ENCODE measurements around the gene ZIC2. TPM values are rescaled to one million over a fixed set of nuclear protein-coding genes. Genes with fewer than 3 reads are reported as not detected.

Gene ZIC2
- total and polyA plus RNA-seq, 9 donors: 0.11 to 0.13 TPM; not detected in 7

GRCh38 chr13:99986741-99987140, 5.2 kb downstream of the ZIC2 start:
- Histone ChIP-seq H3K9me3 (replicated peaks; ENCODE audit: control insufficient read depth, low read depth, low read length) (no peaks in the 10 kb centered on the region), H3K36me3 (ENCODE audit: control insufficient read depth, insufficient read depth, low read length) (no peaks in the 10 kb centered on the region), H3K27me3 (ENCODE audit: control insufficient read depth, insufficient read depth, low read length) (peaks cover 95% of the 10 kb centered on the region), H3K4me3 (ENCODE audit: low read length) (no peak overlapping the region), H3K27ac (ENCODE audit: low read length) (no peak overlapping the region), H3K4me1 (ENCODE audit: control insufficient read depth, insufficient read depth, low read length) (peaks cover 11% of the 10 kb centered on the region)
- 38% methylated on average over 2 of the region's 8 CpGs for WGBS (ENCODE audit: insufficient coverage)
- peak; percentile 5 for DNase-seq

- Histone ChIP-seq H3K36me3 (ENCODE audit: control insufficient read depth, insufficient read depth, low read length) (no peaks in the 10 kb centered on the region), H3K9me3 (replicated peaks; ENCODE audit: control insufficient read depth, low read depth, low read length) (no peaks in the 10 kb centered on the region), H3K27ac (ENCODE audit: low read length) (no peak overlapping the region), H3K4me1 (ENCODE audit: control insufficient read depth, insufficient read depth, low read length) (peaks cover 8% of the 10 kb centered on the region), H3K4me3 (ENCODE audit: low read length) (no peak overlapping the region), H3K27me3 (ENCODE audit: control insufficient read depth, insufficient read depth, low read length) (peaks cover 98% of the 10 kb centered on the region)
- no peak for DNase-seq
- 3% methylated on average over 3 of the region's 20 CpGs for WGBS (ENCODE audit: insufficient coverage)
Measured at GRCh38 chr13:99987154-99988019, 5.8 kb downstream of the ZIC2 start.

- H3K27ac ChIP-seq (ENCODE audit: low read length): no peak overlapping the region
- H3K9me3 ChIP-seq (replicated peaks; ENCODE audit: control insufficient read depth, low read depth, low read length): no peaks in the 10 kb centered on the region
- 4% methylated on average over 24 of the region's 43 CpGs for WGBS (ENCODE audit: insufficient coverage)
- no peak overlapping the region for H3K4me3 ChIP-seq (ENCODE audit: low read length)
- no peaks in the 10 kb centered on the region for H3K36me3 ChIP-seq (ENCODE audit: control insufficient read depth, insufficient read depth, low read length)
- H3K4me1 ChIP-seq (ENCODE audit: control insufficient read depth, insufficient read depth, low read length): peaks cover 4% of the 10 kb centered on the region
- no peak for DNase-seq
- peaks cover 90% of the 10 kb centered on the region for H3K27me3 ChIP-seq (ENCODE audit: control insufficient read depth, insufficient read depth, low read length)
Measured at GRCh38 chr13:99988529-99989275, 7.1 kb downstream of the ZIC2 start.

DNA sequence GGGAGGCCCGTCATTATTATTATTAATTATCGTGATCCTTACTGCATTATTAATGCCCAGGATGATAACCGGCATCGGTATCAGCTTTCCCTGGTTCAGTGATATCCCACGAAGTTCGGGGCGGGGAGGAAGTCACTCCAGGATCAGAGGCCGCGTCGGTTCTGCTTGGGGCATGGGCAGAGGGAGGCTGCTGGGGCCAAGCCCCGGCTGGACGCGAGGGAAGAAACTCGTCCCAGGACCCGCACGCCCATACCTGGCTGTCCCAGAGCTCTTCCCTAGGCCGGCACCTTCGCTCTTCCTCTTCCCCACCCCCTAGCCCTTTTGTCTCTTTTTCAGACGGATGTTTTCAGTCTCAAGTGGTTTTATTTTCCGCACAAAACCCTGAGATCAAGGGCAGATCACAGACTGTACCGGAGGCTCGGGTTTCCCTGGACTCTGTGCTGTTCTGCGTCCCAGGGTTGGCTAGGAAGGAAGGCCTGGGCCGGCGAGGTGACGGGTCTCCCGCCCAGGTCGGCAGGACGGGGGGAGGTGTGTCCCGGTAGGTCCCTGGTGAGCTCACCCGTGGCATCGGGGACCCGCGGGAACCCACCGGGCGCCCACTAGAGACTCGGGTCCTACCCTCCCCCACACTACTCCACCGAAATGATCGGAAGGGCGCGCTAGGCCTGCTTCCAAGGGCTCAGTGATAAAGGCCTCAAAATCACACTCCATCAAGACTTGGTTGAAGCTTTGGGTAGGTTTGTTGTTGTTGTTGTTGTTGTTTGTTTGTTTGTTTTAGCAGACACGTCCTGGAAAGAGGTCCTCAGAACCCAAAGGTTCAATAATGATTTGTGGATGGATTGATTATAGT, 7.9 kb downstream of the ZIC2 start:
- Histone ChIP-seq H3K27ac (ENCODE audit: low read length) (no peak overlapping the region), H3K9me3 (replicated peaks; ENCODE audit: control insufficient read depth, low read depth, low read length) (no peaks in the 10 kb centered on the region), H3K36me3 (ENCODE audit: control insufficient read depth, insufficient read depth, low read length) (no peaks in the 10 kb centered on the region), H3K27me3 (ENCODE audit: control insufficient read depth, insufficient read depth, low read length) (peaks cover 86% of the 10 kb centered on the region), H3K4me1 (ENCODE audit: control insufficient read depth, insufficient read depth, low read length) (peaks cover 4% of the 10 kb centered on the region), H3K4me3 (ENCODE audit: low read length) (no peak overlapping the region)
- peak; percentile 4 for DNase-seq
- WGBS (ENCODE audit: insufficient coverage): 7% methylated on average over 23 of the region's 42 CpGs

GRCh38 chr13:99990126-99990977, 8.8 kb downstream of the ZIC2 start:
- Histone ChIP-seq H3K9me3 (replicated peaks; ENCODE audit: control insufficient read depth, low read depth, low read length) (no peaks in the 10 kb centered on the region), H3K27ac (ENCODE audit: low read length) (no peak overlapping the region), H3K36me3 (ENCODE audit: control insufficient read depth, insufficient read depth, low read length) (no peaks in the 10 kb centered on the region), H3K27me3 (ENCODE audit: control insufficient read depth, insufficient read depth, low read length) (peaks cover 80% of the 10 kb centered on the region), H3K4me3 (ENCODE audit: low read length) (no peak overlapping the region), H3K4me1 (ENCODE audit: control insufficient read depth, insufficient read depth, low read length) (peaks cover 4% of the 10 kb centered on the region)
- 11% methylated on average over 20 of the region's 42 CpGs for WGBS (ENCODE audit: insufficient coverage)
- peak; percentile 1 for DNase-seq

DNA sequence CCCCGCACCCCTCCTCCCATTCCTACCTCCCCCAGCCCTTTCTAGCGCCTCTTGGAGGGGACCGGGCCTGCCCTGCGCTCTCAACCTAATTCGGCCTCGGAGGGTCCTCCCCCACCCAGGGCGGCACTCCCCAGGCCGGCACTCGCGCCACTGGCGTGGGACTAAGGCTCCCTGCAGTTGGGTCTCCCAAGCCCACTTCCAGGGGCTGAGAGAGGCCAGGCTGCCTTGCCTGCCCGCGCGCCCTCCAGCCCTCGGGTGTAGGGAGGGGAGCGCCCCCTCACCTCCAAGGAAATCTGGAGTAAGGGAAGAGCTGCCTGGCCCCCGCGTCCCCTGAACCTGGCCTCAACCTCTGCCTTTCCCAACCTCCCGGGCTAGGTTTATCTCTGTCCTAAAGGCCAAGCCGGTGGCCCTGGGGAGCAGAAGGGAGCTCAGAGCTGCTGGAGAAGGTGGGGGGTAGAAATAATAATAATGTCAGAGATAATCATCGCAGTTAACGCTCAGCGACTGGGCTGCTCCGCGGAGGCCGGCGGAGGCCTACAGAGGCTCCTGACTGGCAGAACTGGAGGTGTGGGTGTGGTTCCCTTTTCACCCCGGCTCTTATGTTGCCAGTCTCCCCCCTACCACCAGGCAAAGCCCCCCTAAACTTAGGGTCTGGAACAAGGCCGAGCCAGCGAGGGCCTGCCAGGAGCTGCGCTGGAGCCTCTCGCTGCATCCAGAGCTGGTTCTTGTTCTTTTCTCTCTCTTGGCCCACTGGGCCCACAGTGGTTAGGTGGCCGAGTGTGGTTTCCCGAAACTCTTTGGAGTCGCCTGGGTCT, 9.6 kb downstream of the ZIC2 start:
- H3K27ac ChIP-seq (ENCODE audit: low read length): no peak overlapping the region
- peaks cover 4% of the 10 kb centered on the region for H3K4me1 ChIP-seq (ENCODE audit: control insufficient read depth, insufficient read depth, low read length)
- no peaks in the 10 kb centered on the region for H3K36me3 ChIP-seq (ENCODE audit: control insufficient read depth, insufficient read depth, low read length)
- H3K9me3 ChIP-seq (replicated peaks; ENCODE audit: control insufficient read depth, low read depth, low read length): no peaks in the 10 kb centered on the region
- H3K4me3 ChIP-seq (ENCODE audit: low read length): no peak overlapping the region
- peaks cover 80% of the 10 kb centered on the region for H3K27me3 ChIP-seq (ENCODE audit: control insufficient read depth, insufficient read depth, low read length)
- 8% methylated on average over 16 of the region's 35 CpGs for WGBS (ENCODE audit: insufficient coverage)
- DNase-seq: peak; percentile 0

DNA sequence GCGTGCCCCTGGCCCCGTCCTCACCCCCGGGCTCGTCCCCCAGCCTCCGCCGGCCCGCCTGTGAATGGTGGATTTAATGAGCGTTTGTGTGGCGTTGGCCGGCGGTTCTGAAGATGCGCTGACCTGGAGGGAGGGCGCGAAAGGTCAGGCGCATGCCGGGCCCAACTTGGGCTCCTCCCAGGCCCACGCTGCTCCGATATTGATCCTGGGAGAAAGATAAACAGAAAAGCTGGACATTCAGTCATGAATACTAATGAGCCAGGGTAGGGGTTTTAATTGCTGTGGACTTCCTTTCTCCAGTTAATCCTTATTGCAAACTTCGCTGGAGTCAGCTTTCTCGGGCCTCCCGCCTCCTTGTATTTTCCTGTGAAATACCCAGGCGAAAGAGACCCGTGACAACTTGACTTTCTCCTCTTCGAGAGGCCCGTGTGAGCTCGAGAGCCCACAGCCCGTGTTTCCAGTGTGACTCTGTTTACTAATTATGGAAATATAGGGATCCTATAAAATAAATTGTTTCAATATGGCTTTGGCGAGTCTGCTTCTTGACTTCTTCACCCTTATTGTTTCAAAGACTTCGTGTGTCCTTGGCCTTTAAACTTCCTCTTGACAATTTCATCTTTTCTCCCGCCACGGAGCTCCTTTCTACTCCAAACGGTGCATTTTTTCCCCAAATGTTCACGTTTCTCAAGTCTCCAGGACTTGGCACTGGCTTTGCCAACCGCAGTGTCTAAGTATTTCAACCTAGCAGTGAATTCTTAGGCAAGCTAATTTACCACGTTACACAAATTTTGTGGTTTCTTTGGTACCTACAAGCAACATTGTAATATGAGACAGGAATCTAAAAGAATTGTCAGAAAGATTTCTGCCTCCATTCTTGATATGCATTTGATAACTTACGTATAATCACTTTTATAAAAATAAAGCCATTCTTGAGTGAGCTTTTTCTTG, 10.5 kb downstream of the ZIC2 start:
- no peaks in the 10 kb centered on the region for H3K36me3 ChIP-seq (ENCODE audit: control insufficient read depth, insufficient read depth, low read length)
- peaks cover 4% of the 10 kb centered on the region for H3K4me1 ChIP-seq (ENCODE audit: control insufficient read depth, insufficient read depth, low read length)
- H3K4me3 ChIP-seq (ENCODE audit: low read length): no peak overlapping the region
- 5% methylated on average over 24 of the region's 36 CpGs for WGBS (ENCODE audit: insufficient coverage)
- peaks cover 81% of the 10 kb centered on the region for H3K27me3 ChIP-seq (ENCODE audit: control insufficient read depth, insufficient read depth, low read length)
- DNase-seq: peak; percentile 4
- H3K9me3 ChIP-seq (replicated peaks; ENCODE audit: control insufficient read depth, low read depth, low read length): no peaks in the 10 kb centered on the region
- H3K27ac ChIP-seq (ENCODE audit: low read length): no peak overlapping the region

DNA sequence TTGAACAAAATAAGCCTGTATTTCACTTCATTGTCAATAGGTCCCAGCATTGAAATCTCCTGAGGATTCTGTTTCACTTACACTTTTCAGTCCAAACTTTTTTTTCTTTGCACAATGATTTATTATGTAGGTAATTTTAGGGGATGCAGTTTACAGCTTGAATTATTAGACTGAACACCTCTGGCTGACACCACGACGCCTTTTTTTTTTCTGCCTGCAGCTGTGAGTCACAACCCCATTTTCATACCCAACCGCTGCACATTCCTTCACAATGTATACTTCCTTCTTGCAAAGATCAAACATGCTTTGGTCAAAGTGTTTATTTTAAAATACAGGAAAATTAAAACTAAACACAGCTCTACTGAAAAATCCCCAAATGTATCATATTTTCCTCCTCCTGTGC, 11.4 kb downstream of the ZIC2 start:
- Histone ChIP-seq H3K36me3 (ENCODE audit: control insufficient read depth, insufficient read depth, low read length) (no peaks in the 10 kb centered on the region), H3K4me3 (ENCODE audit: low read length) (no peak overlapping the region), H3K27ac (ENCODE audit: low read length) (no peak overlapping the region), H3K27me3 (ENCODE audit: control insufficient read depth, insufficient read depth, low read length) (peaks cover 81% of the 10 kb centered on the region), H3K9me3 (replicated peaks; ENCODE audit: control insufficient read depth, low read depth, low read length) (no peaks in the 10 kb centered on the region), H3K4me1 (ENCODE audit: control insufficient read depth, insufficient read depth, low read length) (peaks cover 4% of the 10 kb centered on the region)
- peak; percentile 2 for DNase-seq
- no CpG with 5 or more reads among the region's 3 CpGs for WGBS (ENCODE audit: insufficient coverage)
